Lower lobe of right lung (tissue), 2 donors: ENCODE results near the gene COPG1. TPM values are rescaled to one million over a fixed set of nuclear protein-coding genes. Genes with fewer than 3 reads are reported as not detected.

Experiments used
- ATAC-seq, 2 donors: fragments of 200-7000 bp; cut with Tn5 transposase; one replicate each; pipeline ENCODE4 v1.9.1; 2020 to 2022; ENCODE audit warnings: mild to moderate bottlenecking in 2 of 2, moderate library complexity in 2 of 2
- DNase-seq: peaks from one replicate; pipeline ENCODE4 v3.0.0-alpha.2; 2020
- H3K27ac ChIP-seq: fragments of 200-600 bp; one replicate; pipeline ENCODE4 v1.8.0; 2022
- H3K27me3 ChIP-seq: fragments of 200-600 bp; one replicate; pipeline ENCODE4 v1.8.0; 2022; ENCODE audit warnings: low read depth
- H3K36me3 ChIP-seq: fragments of 200-600 bp; one replicate; pipeline ENCODE4 v1.8.0; 2022; ENCODE audit warnings: mild to moderate bottlenecking
- H3K4me1 ChIP-seq: fragments of 200-600 bp; one replicate; pipeline ENCODE4 v1.8.0; 2022
- H3K4me3 ChIP-seq: fragments of 200-600 bp; one replicate; pipeline ENCODE4 v1.8.0; 2022; ENCODE audit warnings: mild to moderate bottlenecking
- H3K9me3 ChIP-seq: fragments of 200-600 bp; one replicate; pipeline ENCODE4 v1.8.0; 2022
- intact Hi-C: fragments of 100-400 bp; cut with DNase I; formaldehyde crosslinking; loops from one replicate; pipeline ENCODE4 v1.11.0; 2022
- total RNA-seq: library from RNA; stranded (reverse); fragmentation: NEBNext Ultra II Directional; extraction: Animal tissue kit (Norgen Biotek cat#: 25700); gene quantifications from one replicate; pipeline ENCODE4 v1.2.1, GENCODE V29; 2021
- TF ChIP-seq, protein P1 (sequence below): fragments of 200-600 bp; IDR thresholded peaks from one replicate; pipeline ENCODE4 v1.8.0; 2022; ENCODE audit warnings: antibody characterized with exemption, mild to moderate bottlenecking
- donor health status: DM: no; HTN: yes; CAD: no; lungs with severe emphysema.

Gene COPG1
- total RNA-seq, 1 donor from 2014 or later = 150 TPM

DNA sequence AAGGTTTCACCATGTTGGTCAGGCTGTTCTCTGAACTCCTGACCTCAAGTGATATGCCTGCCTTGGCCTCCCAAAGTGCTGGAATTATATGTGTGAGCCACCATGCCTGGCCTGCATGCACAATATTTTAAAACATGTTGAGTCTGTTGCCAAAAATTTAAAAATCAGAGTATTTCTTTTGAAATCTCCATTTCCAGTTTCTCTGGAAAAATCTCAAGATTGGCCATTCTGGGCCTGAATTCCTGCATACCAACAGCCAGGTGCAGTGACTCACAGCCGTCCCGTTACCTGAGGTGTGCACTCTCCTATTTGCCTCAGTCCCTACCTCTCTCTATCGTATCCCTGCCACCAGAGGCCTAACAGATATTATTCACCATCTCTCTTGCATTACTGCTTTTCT lies 15.0 kb upstream of the COPG1 start:
- DNase-seq = no peak
- intact Hi-C loops = no loop called here
- no peak for ATAC-seq
- Histone ChIP-seq H3K27ac (peak overlapping the region; percentile 43), H3K4me1 (peaks cover 15% of the 10 kb centered on the region), H3K9me3 (no peaks in the 10 kb centered on the region), H3K27me3 (no peaks in the 10 kb centered on the region), H3K36me3 (no peaks in the 10 kb centered on the region), H3K4me3 (no peak overlapping the region)
- TF ChIP-seq, protein P1, sequence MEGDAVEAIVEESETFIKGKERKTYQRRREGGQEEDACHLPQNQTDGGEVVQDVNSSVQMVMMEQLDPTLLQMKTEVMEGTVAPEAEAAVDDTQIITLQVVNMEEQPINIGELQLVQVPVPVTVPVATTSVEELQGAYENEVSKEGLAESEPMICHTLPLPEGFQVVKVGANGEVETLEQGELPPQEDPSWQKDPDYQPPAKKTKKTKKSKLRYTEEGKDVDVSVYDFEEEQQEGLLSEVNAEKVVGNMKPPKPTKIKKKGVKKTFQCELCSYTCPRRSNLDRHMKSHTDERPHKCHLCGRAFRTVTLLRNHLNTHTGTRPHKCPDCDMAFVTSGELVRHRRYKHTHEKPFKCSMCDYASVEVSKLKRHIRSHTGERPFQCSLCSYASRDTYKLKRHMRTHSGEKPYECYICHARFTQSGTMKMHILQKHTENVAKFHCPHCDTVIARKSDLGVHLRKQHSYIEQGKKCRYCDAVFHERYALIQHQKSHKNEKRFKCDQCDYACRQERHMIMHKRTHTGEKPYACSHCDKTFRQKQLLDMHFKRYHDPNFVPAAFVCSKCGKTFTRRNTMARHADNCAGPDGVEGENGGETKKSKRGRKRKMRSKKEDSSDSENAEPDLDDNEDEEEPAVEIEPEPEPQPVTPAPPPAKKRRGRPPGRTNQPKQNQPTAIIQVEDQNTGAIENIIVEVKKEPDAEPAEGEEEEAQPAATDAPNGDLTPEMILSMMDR = no peak

DNA sequence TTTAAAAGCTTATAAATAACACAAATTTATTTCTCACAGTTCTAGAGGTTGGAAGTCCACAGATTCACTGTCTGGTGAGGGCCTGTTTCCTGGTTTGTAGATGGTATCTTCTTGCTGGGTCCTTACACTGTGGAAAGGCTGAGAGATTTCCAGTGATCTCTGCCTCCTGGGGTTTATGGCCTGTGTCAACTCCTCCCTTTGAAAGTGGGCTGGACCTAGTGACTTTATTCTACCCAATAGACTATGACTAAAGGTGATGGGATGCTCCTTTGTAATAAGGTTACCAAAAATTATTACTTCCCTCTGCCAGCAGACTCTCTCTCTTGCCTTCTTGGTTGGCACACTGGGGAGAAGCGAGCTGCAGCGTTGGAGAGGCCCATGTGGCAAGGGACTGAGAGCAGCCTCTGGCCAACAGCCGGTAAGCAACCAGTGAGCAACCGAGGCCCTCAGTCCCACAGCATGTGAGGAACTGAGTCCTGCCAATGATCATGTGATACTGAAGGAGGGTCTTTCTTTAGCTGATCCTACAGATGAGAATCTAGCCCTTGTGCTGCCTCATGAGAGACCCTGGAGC lies 14.0 kb upstream of the COPG1 start:
- Histone ChIP-seq H3K27ac (no peak overlapping the region), H3K4me1 (peaks cover 22% of the 10 kb centered on the region), H3K9me3 (no peaks in the 10 kb centered on the region), H3K27me3 (no peaks in the 10 kb centered on the region), H3K4me3 (no peak overlapping the region), H3K36me3 (no peaks in the 10 kb centered on the region)
- intact Hi-C loops = no loop called here
- DNase-seq (no peak), ATAC-seq (no peak)
- TF ChIP-seq, protein P1 = no peak

DNA sequence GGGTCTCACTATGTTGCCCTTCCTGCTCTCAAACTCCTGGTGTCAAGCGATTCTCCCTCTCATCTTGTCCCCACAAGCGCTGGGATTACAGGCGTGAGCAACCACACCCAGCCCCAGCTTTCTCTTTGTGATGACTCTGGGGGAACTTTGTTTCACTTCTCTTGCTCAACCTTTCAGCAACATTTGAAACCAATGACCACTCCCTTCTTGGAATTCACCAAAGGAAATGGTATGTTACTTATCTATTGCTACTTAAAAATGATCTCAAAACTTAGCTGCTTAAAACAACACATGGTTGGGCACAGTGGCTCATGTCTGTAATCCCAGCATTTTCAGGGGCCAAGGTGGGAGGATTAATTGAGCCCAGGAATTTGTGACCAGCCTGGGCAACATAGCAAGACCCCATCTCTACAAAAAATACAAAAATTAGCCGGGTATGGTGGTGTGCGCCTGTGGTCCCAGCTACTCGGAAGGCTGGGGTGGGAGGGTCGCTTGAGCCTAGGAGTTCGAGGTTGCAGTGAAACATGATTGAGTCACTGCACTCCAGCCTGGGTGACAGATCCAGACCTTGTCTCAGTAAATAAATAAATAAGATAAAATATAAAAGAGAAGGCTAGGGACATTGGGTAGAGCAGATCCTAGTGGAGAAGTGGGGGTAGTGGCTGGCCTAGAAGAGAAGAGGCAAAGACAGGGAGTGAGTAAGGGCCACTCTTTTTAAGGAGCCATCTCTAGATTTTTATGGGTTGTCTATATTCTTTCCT lies 10.3 kb upstream of the COPG1 start:
- H3K4me1 ChIP-seq = peaks cover 22% of the 10 kb centered on the region
- H3K27ac ChIP-seq = peak overlapping the region; percentile 79
- TF ChIP-seq, protein P1 = no peak
- no peak overlapping the region for H3K4me3 ChIP-seq
- no peaks in the 10 kb centered on the region for H3K27me3 ChIP-seq
- H3K36me3 ChIP-seq = no peaks in the 10 kb centered on the region
- ATAC-seq (peak; percentile 63 to 70), DNase-seq (peak; percentile 58)
- no peaks in the 10 kb centered on the region for H3K9me3 ChIP-seq
- intact Hi-C loops = no loop called here

DNA sequence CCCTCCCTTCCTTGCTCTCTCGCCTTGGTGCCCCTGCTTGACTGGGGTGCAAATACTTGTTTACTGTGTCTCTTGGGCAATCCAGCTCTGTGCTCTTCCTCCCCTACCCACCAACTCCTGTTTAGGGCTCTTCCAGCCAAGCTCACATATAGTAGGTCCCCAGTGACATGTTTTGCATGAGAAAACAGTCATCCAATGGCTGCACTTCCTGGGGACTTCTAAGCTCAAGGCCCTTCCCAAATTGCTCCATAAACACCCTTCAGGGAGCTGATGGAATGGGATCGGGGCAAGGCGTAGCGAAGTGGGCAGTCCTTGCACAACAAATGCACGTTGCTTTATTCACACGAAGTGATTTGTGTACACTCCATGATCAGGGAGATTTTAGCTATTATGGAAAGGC lies 9.4 kb upstream of the COPG1 start:
- intact Hi-C loops = no loop called here
- peaks cover 24% of the 10 kb centered on the region for H3K4me1 ChIP-seq
- H3K27me3 ChIP-seq = no peaks in the 10 kb centered on the region
- H3K9me3 ChIP-seq = no peaks in the 10 kb centered on the region
- no peak overlapping the region for H3K4me3 ChIP-seq
- H3K27ac ChIP-seq = peak overlapping the region; percentile 79
- no peaks in the 10 kb centered on the region for H3K36me3 ChIP-seq
- DNase-seq = no peak
- ATAC-seq = no peak
- TF ChIP-seq, protein P1 = no peak

DNA sequence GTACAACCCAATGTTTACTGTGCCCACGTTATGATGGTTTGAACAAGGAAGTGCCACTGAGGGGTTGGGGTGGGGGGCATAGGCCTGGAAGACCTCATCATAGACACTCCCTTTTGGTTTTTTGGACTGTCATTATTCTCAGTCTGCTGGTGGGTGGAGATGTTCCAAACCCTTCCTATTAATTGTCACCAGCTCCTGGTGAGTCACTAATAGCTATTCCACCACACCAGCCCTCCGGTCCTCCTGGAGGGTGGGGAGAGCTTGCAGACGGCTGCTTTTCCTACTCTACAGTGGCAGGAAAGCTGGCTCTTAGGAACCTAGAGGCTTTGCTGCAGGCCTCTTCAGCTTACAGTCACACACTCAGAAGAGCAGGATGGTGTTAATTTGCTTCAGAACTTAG lies 9.0 kb upstream of the COPG1 start:
- intact Hi-C loops = no loop called here
- DNase-seq (no peak), ATAC-seq (peak; percentile 33 to 52)
- Histone ChIP-seq H3K27ac (peak overlapping the region; percentile 79), H3K27me3 (no peaks in the 10 kb centered on the region), H3K9me3 (no peaks in the 10 kb centered on the region), H3K4me3 (no peak overlapping the region), H3K4me1 (peaks cover 28% of the 10 kb centered on the region), H3K36me3 (no peaks in the 10 kb centered on the region)
- TF ChIP-seq, protein P1 = no peak
